NOMO-1 treated with DMSO at 0.1 percent for 48 hours (cell line): ENCODE results near the gene ZNF618.

Source experiments
- DNase-seq: peaks from one replicate; lab custom pipeline; 2025; ENCODE audit not compliant: unreplicated experiment; lab: John Stamatoyannopoulos, UW

ZNF618 gene

GRCh38 chr9:114055061-114055460 lies 179.0 kb downstream of the ZNF618 start:
- DNase-seq = no peak

DNA sequence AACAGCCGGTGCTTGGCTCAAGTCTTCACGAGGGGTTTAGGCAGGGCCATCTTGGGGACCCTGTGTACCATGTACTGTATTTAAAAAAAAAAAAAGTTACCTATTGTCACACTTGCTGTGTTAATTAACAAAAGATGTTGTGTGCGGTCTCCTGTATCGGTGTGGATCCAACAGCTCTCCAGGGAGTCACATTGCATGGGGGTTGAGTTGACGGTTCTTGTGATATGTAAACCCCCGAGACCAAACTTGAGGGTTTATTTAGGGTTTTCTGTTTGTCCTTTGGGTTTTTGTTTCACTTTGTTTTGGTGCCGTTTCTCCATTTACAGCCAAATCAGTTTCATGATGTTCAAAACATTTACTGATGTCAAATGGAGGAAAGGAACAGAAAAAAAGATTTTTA lies 179.8 kb downstream of the ZNF618 start:
- DNase-seq = no peak

GRCh38 chr9:114056527-114056926 lies 180.4 kb downstream of the ZNF618 start:
- no peak for DNase-seq

DNA sequence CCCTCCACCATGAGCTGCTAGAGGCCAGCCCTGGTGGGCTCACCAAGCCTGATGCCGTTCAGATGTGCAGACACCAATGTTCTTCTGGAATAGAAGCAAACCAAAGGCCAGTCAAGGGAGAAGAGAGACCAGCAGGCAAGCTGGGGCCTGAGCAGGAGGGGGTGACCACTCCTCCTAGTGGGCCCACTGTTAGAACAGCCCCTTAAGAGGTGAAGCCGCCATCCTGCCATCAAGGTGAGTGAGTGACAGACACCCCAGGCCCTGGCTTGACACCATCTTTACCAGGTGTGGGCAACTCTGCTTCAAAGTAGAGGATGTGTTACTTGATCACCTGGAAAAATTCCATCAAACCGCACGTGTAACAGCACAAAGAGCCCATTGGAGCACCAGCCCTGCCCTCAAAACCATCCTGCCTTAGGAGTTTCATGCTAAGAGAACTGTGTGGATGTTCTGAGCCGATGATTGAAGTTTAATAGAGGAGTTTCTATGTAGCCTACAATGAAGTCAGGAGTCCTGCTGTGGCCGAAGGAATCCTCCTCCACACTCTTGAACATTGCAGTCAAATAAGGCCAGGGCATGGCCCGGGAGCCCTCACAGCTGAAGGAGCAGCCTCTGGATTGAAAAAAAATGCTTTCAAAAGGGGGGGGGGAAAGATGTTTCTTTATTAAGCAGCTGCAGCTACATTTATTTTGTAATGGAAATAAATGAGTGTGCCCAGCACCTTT lies 181.2 kb downstream of the ZNF618 start:
- DNase-seq = no peak

GRCh38 chr9:114058688-114059046 lies 182.6 kb downstream of the ZNF618 start:
- DNase-seq = no peak

DNA sequence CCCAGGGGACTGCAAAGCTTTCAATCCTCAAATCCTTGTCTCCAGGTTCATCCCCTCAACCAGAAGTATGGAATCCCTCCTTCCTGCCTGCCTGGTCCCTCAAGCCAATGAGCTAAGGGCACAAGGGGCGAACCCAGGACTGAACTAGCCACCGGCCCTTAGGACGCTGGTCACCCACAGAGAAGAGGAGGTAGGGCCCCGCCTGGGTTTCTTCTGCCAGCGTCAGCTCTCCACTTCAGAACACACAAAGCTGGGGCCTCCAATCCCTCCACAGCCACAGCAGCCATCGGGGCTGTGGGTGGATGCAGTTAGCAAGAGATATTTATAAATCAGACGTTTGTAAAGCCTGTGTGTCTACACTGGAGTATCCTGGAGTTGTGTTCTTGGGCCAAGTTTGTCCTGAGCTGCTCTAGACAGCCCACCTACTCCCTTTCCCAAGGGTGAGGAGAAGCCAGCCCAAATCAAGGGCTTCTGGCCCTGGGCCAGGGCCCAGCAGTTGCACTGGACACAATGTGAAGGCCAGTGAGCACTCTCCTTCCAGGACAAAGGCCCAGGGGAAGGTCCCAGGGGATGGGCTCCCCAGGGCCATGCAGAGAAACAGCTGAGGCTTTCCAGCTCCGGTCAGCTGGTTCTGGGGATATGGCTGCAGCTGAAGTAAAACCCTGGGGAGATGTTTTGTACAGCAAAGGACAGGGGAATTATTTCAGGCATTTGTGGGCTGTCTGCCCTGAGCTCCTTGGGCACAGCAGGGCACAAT lies 183.1 kb downstream of the ZNF618 start:
- DNase-seq = no peak

DNA sequence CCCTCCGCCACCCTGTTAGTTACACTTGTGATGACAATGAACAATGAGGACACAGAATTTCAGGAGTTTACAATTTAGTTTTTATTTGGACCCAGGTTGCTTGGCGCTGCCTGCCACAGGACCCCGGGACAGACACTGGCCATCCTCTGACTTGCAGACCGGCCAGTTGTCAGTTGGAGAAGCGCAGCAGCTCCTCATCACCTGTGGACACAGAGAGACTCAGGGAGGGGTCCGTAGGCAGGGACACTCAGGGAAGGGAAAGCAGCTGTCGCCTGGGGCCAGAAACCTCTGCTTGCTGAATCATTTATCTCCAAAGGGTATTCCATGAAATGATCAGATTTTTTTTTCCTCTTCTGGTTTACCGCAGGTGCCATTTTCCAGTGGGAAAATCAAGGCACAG lies 184.0 kb downstream of the ZNF618 start:
- DNase-seq = no peak

GRCh38 chr9:114060711-114061110 lies 184.6 kb downstream of the ZNF618 start:
- no peak for DNase-seq

- no peak for DNase-seq
Observed at GRCh38 chr9:114061292-114061691, 185.2 kb downstream of the ZNF618 start.

GRCh38 chr9:114061830-114062474 lies 185.8 kb downstream of the ZNF618 start:
- DNase-seq = no peak

- no peak for DNase-seq
Observed at GRCh38 chr9:114065304-114065703, 189.2 kb downstream of the ZNF618 start.

DNA sequence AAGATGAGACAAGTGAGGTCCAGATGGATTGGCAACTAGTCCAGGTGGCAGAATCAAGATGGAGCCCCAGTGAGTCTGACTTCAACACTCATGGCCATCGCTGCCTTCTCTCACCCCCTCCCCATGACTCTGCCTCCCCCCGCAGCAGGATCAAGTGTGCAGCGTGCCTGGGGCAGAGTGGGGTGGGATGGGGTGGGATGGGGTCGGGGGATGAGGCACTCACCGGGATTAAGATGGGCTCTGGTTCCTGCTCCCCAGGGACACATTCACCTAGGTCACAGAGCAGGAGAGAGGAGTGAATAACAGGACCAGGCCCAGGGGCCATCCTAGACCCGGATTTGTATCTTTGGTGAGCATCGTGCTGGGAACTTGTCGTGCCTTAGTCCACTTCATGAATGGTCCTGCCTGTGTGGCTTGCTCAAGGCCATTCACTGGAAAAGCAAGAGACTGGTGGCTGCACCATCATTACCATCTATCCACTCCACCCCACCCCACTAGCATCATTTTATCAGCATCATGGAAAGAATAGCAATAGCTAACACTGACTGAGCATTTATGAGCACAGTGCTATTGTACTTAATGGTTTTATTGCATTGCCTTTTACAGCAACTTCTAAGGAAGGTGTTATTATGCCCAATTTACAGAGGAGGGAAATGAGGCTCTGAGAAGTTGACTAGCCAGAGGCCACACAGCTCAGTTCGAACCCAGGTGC lies 193.5 kb downstream of the ZNF618 start:
- DNase-seq = no peak

DNA sequence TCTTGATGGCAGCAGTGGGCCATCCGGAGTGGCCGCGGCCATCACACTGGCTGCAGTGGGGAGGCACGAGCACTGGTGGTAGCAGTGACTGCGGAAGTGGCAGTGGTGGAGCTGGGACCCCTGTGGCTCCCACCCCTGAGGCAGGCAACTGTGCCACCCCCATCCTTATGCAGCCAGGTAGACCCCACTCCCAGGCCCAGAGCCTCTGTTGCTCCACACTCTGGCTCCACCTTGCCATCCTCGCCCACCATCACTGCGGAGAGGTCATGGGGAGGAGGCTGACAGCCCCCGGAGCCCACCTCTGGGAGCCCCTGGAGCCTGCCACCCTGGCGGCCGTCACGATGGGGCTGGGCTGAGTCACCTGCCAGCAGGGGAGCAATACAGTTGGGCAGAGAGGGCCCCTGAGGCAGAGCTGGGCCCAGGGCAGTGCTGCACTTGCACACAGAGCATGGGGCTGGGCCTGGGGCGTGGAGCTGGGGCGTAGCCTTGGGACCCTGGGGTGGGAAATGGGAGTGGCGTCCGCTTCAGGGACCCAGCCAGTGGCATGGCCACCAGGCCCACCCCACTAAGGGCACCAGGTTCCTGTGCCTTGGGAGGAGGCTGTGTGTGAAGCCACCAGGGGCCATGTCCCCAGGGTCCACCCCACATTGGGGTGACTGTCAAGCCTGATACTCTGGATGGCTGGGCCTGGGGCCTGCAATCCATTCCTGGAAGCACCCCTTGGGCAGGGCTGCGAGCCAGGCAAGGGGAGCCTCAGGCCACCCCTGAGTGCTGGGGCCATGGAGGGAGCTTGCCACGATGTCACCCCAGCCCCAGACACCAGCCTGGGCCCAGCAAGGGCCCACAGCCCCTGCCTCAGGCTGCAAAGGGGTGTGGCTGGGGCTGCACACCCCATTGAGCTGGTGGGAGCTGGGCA lies 194.3 kb downstream of the ZNF618 start:
- DNase-seq = no peak

GRCh38 chr9:114071197-114071795 lies 195.2 kb downstream of the ZNF618 start:
- DNase-seq = no peak

DNA sequence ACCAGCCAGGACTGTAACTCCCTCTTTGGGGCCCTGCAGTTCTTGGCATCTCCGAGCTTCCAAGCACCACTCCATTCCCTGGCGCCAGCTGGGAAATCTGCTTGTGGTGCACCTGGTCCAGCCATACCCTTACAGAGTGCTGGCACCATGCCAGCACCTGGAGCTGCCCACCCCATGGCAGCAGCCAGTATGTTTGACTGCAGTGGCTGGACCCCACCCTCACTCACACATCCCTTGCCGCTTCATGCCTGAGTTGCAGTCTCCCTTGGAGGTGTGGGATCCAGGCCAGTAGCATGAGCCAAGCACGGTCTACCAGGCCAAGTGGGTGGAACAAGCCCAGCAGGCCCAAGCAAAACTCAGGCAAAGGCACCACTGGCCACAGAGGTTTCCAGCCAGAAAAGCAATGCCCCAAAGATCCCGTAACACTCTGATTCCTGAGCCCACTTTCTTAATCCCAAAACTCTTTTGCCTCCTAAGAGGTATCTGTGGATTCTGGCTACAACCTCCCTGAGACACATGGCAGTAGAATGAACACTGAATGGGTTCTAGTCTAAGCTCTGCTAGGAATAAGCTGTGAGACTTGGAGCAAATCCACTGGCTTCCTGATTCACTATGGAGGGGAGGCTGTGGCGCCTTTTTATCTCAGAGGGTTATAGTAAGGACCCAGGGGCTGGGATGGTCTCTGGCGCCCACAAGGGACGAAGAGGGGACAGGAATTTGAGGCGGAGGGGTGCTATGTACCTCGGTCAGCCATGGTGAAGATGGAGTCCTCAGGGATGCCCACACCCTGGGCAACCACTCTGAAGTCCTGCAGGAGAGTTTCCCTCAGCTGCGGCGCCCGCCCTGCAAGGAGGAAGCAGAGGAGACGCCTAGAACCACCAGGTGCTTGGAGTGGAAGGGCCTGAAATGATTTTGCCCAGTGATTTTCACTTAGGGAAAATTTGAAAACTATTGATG lies 196.4 kb downstream of the ZNF618 start:
- DNase-seq = no peak

DNA sequence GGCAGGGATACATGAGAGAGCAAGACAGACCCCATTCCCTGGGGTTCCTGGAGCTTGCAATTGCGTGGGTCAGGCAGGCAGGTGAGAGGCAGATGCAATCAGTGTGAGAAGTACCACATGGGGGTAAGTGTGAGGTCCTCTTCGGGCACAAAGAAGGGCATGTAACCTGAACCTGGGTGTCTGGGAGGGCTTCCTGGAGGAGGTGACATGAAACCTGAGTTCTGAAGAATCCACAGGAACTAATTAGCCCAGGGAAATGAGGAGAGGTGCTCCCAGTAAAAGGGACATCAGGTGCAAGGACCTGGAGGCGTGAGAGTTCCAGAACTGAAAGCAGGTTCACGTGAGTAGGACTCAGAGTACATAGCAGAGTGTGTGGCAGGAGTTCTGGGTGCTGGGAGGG lies 199.5 kb downstream of the ZNF618 start:
- no peak for DNase-seq

GRCh38 chr9:114076237-114077161 lies 200.4 kb downstream of the ZNF618 start:
- DNase-seq = no peak
